Nephron (organoid): ENCODE results near the gene BCL6.

Experiments
- H3K27ac Mint-ChIP-seq, 3 experiments: 2 replicates each; pipeline ENCODE4 v1.8.0; 2020; ENCODE audit warnings: mixed read lengths in 3 of 3, mild to moderate bottlenecking in 2 of 3, moderate library complexity in 1 of 3
- H3K27me3 Mint-ChIP-seq: 2 replicates; pipeline ENCODE4 v1.8.0; 2021; ENCODE audit warnings: low read depth, mild to moderate bottlenecking, moderate library complexity, mixed read lengths
- H3K36me3 Mint-ChIP-seq: 2 replicates; pipeline ENCODE4 v1.8.0; 2020; ENCODE audit warnings: low read depth, mixed read lengths
- H3K4me1 Mint-ChIP-seq: 2 replicates; pipeline ENCODE4 v1.8.0; 2020; ENCODE audit warnings: mixed read lengths
- H3K4me3 Mint-ChIP-seq, 3 experiments: 2 replicates each; pipeline ENCODE4 v1.8.0; 2020; ENCODE audit warnings: mild to moderate bottlenecking in 3 of 3, mixed read lengths in 3 of 3, moderate library complexity in 2 of 3
- H3K9me3 Mint-ChIP-seq: 2 replicates; pipeline ENCODE4 v1.8.0; 2020; ENCODE audit warnings: mixed read lengths
- TF ChIP-seq, protein P1 (sequence below), 3 experiments: fragments of 200-600 bp; sonication (generic); IDR thresholded peaks; one replicate each; pipeline ENCODE4 v1.5.0; 2021; ENCODE audit warnings: antibody characterized with exemption in 3 of 3; ENCODE audit not compliant: unreplicated experiment in 3 of 3

BCL6 gene

GRCh38 chr3:187722206-187722612, 23.1 kb downstream of the BCL6 start:
- H3K27ac Mint-ChIP-seq, result no peak overlapping the region
- TF ChIP-seq, protein P1, sequence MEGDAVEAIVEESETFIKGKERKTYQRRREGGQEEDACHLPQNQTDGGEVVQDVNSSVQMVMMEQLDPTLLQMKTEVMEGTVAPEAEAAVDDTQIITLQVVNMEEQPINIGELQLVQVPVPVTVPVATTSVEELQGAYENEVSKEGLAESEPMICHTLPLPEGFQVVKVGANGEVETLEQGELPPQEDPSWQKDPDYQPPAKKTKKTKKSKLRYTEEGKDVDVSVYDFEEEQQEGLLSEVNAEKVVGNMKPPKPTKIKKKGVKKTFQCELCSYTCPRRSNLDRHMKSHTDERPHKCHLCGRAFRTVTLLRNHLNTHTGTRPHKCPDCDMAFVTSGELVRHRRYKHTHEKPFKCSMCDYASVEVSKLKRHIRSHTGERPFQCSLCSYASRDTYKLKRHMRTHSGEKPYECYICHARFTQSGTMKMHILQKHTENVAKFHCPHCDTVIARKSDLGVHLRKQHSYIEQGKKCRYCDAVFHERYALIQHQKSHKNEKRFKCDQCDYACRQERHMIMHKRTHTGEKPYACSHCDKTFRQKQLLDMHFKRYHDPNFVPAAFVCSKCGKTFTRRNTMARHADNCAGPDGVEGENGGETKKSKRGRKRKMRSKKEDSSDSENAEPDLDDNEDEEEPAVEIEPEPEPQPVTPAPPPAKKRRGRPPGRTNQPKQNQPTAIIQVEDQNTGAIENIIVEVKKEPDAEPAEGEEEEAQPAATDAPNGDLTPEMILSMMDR (IDR thresholded peaks at IDR 0.05; ENCODE audit: unreplicated experiment in 3 of 3), result no peak
- peaks cover 54% of the 10 kb centered on the region for H3K36me3 Mint-ChIP-seq
- no peak overlapping the region for H3K4me3 Mint-ChIP-seq
- H3K4me1 Mint-ChIP-seq, result peaks cover 19% of the 10 kb centered on the region
- H3K9me3 Mint-ChIP-seq, result no peaks in the 10 kb centered on the region
- H3K27me3 Mint-ChIP-seq, result no peaks in the 10 kb centered on the region

DNA sequence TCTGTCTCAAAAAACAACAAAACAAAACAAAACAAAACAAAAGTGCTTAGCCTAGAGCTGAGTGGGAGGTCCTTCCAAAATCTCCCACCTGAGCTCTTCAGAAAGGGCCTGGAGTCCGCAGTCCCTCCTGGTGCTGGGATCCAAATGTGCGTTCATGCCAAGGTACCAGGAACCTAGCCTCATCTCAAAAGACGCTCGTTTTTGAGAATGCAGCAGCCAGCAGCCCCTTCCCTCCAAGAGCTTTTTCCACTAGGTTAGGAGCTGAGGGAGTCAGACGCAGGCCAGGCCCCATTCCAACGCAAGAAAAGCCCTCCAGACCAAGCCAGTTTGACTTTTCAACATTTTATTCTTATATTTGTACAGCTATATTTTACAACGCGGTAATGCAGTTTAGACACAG, 24.2 kb downstream of the BCL6 start:
- peaks cover 45% of the 10 kb centered on the region for H3K36me3 Mint-ChIP-seq
- TF ChIP-seq, protein P1 (IDR thresholded peaks at IDR 0.05; ENCODE audit: unreplicated experiment in 3 of 3), result no peak
- no peak overlapping the region for H3K27ac Mint-ChIP-seq
- no peaks in the 10 kb centered on the region for H3K27me3 Mint-ChIP-seq
- H3K4me3 Mint-ChIP-seq, result no peak overlapping the region
- H3K4me1 Mint-ChIP-seq, result peaks cover 19% of the 10 kb centered on the region
- no peaks in the 10 kb centered on the region for H3K9me3 Mint-ChIP-seq

GRCh38 chr3:187720337-187720670, 25.0 kb downstream of the BCL6 start:
- TF ChIP-seq, protein P1 (IDR thresholded peaks at IDR 0.05; ENCODE audit: unreplicated experiment in 3 of 3), result no peak
- peaks cover 19% of the 10 kb centered on the region for H3K4me1 Mint-ChIP-seq
- no peaks in the 10 kb centered on the region for H3K9me3 Mint-ChIP-seq
- H3K27ac Mint-ChIP-seq, result no peak overlapping the region
- no peaks in the 10 kb centered on the region for H3K27me3 Mint-ChIP-seq
- peaks cover 39% of the 10 kb centered on the region for H3K36me3 Mint-ChIP-seq
- no peak overlapping the region for H3K4me3 Mint-ChIP-seq

DNA sequence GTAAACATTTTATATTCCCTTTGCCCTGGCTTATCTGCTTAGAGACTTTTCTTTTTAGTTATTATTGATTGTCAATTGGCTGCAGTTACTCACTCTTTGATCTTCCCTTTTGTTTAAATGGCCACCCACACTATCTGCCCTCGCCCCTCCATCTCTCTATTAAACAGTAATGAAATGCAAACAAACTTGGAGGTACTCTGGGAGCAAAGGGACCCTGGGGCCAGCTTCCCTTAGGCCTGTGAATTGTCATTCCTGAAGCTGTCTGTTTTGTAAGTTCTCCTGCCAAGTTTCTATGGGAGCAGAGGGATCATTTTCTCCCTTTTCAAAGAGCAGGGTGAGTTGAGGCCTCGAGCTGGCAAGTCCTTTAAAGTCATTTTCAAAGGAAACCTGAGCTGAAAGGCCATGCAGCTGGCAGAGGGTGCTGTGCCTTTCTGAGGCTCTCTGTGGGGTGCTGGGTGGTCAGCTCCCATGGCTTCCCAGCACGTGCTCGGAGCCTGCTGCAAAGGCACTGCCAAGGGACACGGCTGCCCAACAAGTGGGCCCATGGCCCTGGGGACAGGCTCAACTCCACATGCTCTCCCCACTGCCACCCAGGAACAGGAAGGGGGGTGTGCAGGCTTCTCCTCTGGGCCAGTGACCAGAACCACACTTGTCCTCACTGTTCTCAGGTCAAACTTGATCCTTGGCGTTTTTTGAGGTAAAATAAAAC, 25.5 kb downstream of the BCL6 start:
- H3K4me3 Mint-ChIP-seq, result no peak overlapping the region
- peaks cover 19% of the 10 kb centered on the region for H3K4me1 Mint-ChIP-seq
- H3K27ac Mint-ChIP-seq, result no peak overlapping the region
- H3K27me3 Mint-ChIP-seq, result no peaks in the 10 kb centered on the region
- TF ChIP-seq, protein P1 (IDR thresholded peaks at IDR 0.05; ENCODE audit: unreplicated experiment in 3 of 3), result no peak
- H3K9me3 Mint-ChIP-seq, result no peaks in the 10 kb centered on the region
- H3K36me3 Mint-ChIP-seq, result peaks cover 34% of the 10 kb centered on the region

GRCh38 chr3:187718802-187719201, 26.5 kb downstream of the BCL6 start:
- no peak overlapping the region for H3K4me3 Mint-ChIP-seq

More at GRCh38 chr3:187718802-187719201, 26.5 kb downstream of the BCL6 start:
- Mint-ChIP-seq H3K27ac (no peak overlapping the region), H3K27me3 (peaks cover 4% of the 10 kb centered on the region), H3K9me3 (no peaks in the 10 kb centered on the region), H3K36me3 (peaks cover 25% of the 10 kb centered on the region), H3K4me1 (peaks cover 19% of the 10 kb centered on the region)
- TF ChIP-seq, protein P1 (IDR thresholded peaks at IDR 0.05; ENCODE audit: unreplicated experiment in 3 of 3), result no peak
